Measurements from ENCODE around the gene PNP.

- no peak for TF ChIP-seq CTCF (conservative IDR thresholded peaks at IDR 0.05; ENCODE audit: low read length)
- TF ChIP-seq EZH2phosphoT487 (IDR thresholded peaks at IDR 0.05; ENCODE audit: borderline replicate concordance, low read depth, low read length): no peak
These were observed 14.5 kb upstream of the PNP start, which contains the start of the genes APEX1 and OSGEP for GRCh38 chr14:20454516-20455354.

Measured in OCI-LY7 (cell line).